SJSA1 (cell line): ENCODE measurements around the gene ANKS1A. TPM values are rescaled to one million over a fixed set of nuclear protein-coding genes. Genes with fewer than 3 reads are reported as not detected.

Source experiments
- DNase-seq, 2 experiments: peaks; one replicate each; pipeline ENCODE4 v3.0.0-alpha.2; 2015 to 2020; ENCODE audit warnings: low spot score in 2 of 2, low read depth in 1 of 2
- H3K27ac ChIP-seq: fragments of 250-450 bp; sonication (Bioruptor Pico); 2 replicates; pipeline ENCODE4 v1.5.1; 2020; ENCODE audit warnings: mild to moderate bottlenecking, moderate library complexity
- H3K27me3 ChIP-seq: fragments of 250-450 bp; sonication (Bioruptor Pico); replicated peaks from 2 replicates; pipeline ENCODE4 v1.5.1; 2020; ENCODE audit warnings: mild to moderate bottlenecking, moderate library complexity
- H3K36me3 ChIP-seq: fragments of 250-450 bp; sonication (Bioruptor Pico); 2 replicates; pipeline ENCODE4 v1.5.1; 2020; ENCODE audit warnings: mild to moderate bottlenecking
- H3K4me1 ChIP-seq: fragments of 250-450 bp; sonication (Bioruptor Pico); replicated peaks from 2 replicates; pipeline ENCODE4 v1.6.1; 2021; ENCODE audit warnings: mild to moderate bottlenecking
- H3K4me3 ChIP-seq: fragments of 250-450 bp; sonication (Bioruptor Pico); 2 replicates; pipeline ENCODE4 v1.5.1; 2020; ENCODE audit warnings: mild to moderate bottlenecking
- H3K9me3 ChIP-seq: fragments of 250-450 bp; sonication (Bioruptor Pico); replicated peaks from 2 replicates; pipeline ENCODE4 v1.5.1; 2020; ENCODE audit warnings: mild to moderate bottlenecking
- total RNA-seq: library from RNA; depleted of rRNA; stranded (reverse); fragments of >200 nt; shearing (Covaris generic); gene quantifications from 2 replicates; pipeline ENCODE4 v1.2.3, GENCODE V29; 2014

ANKS1A gene
- total RNA-seq, 1 experiment from 2014 or later, result 8.1 TPM

- no peak for DNase-seq
- Histone ChIP-seq H3K4me3 (no peak overlapping the region), H3K36me3 (0 out of 2 replicates have a peak, but pooled peaks cover 5% of the 10 kb centered on the region), H3K27ac (no peak overlapping the region), H3K27me3 (no peaks in the 10 kb centered on the region), H3K4me1 (peaks cover 62% of the 10 kb centered on the region), H3K9me3 (no peaks in the 10 kb centered on the region)
Measured at GRCh38 chr6:35047265-35048011, 158.4 kb downstream of the ANKS1A start.

- Histone ChIP-seq H3K27ac (no peak overlapping the region), H3K27me3 (no peaks in the 10 kb centered on the region), H3K36me3 (0 out of 2 replicates have a peak, but pooled peaks cover 5% of the 10 kb centered on the region), H3K4me3 (no peak overlapping the region), H3K9me3 (no peaks in the 10 kb centered on the region), H3K4me1 (peaks cover 67% of the 10 kb centered on the region)
- DNase-seq, result peak in 1 of 2 experiments; percentile 35
Measured at GRCh38 chr6:35048031-35048613, 159.1 kb downstream of the ANKS1A start.

GRCh38 chr6:35048631-35049083, 159.6 kb downstream of the ANKS1A start:
- Histone ChIP-seq H3K27ac (no peak overlapping the region), H3K4me3 (no peak overlapping the region; the same call in 1 of the 2 replicates)
- DNase-seq, result peak in 1 of 2 experiments; percentile 51

GRCh38 chr6:35049156-35049735, 160.2 kb downstream of the ANKS1A start:
- DNase-seq, result no peak
- Histone ChIP-seq H3K4me1 (peaks cover 65% of the 10 kb centered on the region), H3K4me3 (no peak overlapping the region), H3K36me3 (0 out of 2 replicates have a peak, but pooled peaks cover 2% of the 10 kb centered on the region), H3K9me3 (no peaks in the 10 kb centered on the region), H3K27me3 (no peaks in the 10 kb centered on the region), H3K27ac (no peak overlapping the region)

More at GRCh38 chr6:35048631-35049083, 159.6 kb downstream of the ANKS1A start:
- 0 out of 2 replicates have a peak, but pooled peaks cover 5% of the 10 kb centered on the region for H3K36me3 ChIP-seq
- H3K9me3 ChIP-seq, result no peaks in the 10 kb centered on the region
- H3K27me3 ChIP-seq, result no peaks in the 10 kb centered on the region
- peaks cover 68% of the 10 kb centered on the region for H3K4me1 ChIP-seq

- peaks cover 56% of the 10 kb centered on the region for H3K4me1 ChIP-seq
Measured at GRCh38 chr6:35049900-35050756, 161.1 kb downstream of the ANKS1A start.

GRCh38 chr6:35050757-35051330, 161.8 kb downstream of the ANKS1A start:
- Histone ChIP-seq H3K4me3 (no peak overlapping the region), H3K4me1 (peaks cover 49% of the 10 kb centered on the region), H3K36me3 (0 out of 2 replicates have a peak, but pooled peaks cover 2% of the 10 kb centered on the region), H3K27ac (no peak overlapping the region), H3K27me3 (no peaks in the 10 kb centered on the region), H3K9me3 (0 out of 2 replicates have a peak, but pooled peaks cover 2% of the 10 kb centered on the region)
- no peak for DNase-seq

More at GRCh38 chr6:35049900-35050756, 161.1 kb downstream of the ANKS1A start:
- DNase-seq, result peak; percentile 66 to 81
- no peak overlapping the region for H3K27ac ChIP-seq
- H3K27me3 ChIP-seq, result no peaks in the 10 kb centered on the region
- 0 out of 2 replicates have a peak, but pooled peaks cover 2% of the 10 kb centered on the region for H3K36me3 ChIP-seq
- no peaks in the 10 kb centered on the region for H3K9me3 ChIP-seq
- no peak overlapping the region for H3K4me3 ChIP-seq

GRCh38 chr6:35051396-35051795, 162.3 kb downstream of the ANKS1A start:
- 0 out of 2 replicates have a peak, but pooled peaks cover 3% of the 10 kb centered on the region for H3K9me3 ChIP-seq
- H3K36me3 ChIP-seq, result 0 out of 2 replicates have a peak, but pooled peaks cover 2% of the 10 kb centered on the region
- peaks cover 44% of the 10 kb centered on the region for H3K4me1 ChIP-seq
- no peak overlapping the region for H3K27ac ChIP-seq
- H3K27me3 ChIP-seq, result no peaks in the 10 kb centered on the region
- DNase-seq, result no peak
- no peak overlapping the region for H3K4me3 ChIP-seq

GRCh38 chr6:35051997-35052583, 163.0 kb downstream of the ANKS1A start:
- peaks cover 38% of the 10 kb centered on the region for H3K4me1 ChIP-seq
- H3K36me3 ChIP-seq, result 0 out of 2 replicates have a peak, but pooled peaks cover 2% of the 10 kb centered on the region
- no peaks in the 10 kb centered on the region for H3K27me3 ChIP-seq
- no peak overlapping the region for H3K27ac ChIP-seq
- H3K9me3 ChIP-seq, result 0 out of 2 replicates have a peak, but pooled peaks cover 3% of the 10 kb centered on the region
- no peak for DNase-seq
- no peak overlapping the region for H3K4me3 ChIP-seq

GRCh38 chr6:35052694-35053565, 163.9 kb downstream of the ANKS1A start:
- H3K36me3 ChIP-seq, result 0 out of 2 replicates have a peak, but pooled peaks cover 2% of the 10 kb centered on the region
- H3K27ac ChIP-seq, result no peak overlapping the region
- DNase-seq, result peak in 1 of 2 experiments; percentile 28
- no peaks in the 10 kb centered on the region for H3K27me3 ChIP-seq
- peaks cover 36% of the 10 kb centered on the region for H3K4me1 ChIP-seq
- H3K9me3 ChIP-seq, result 0 out of 2 replicates have a peak, but pooled peaks cover 3% of the 10 kb centered on the region
- no peak overlapping the region for H3K4me3 ChIP-seq

- Histone ChIP-seq H3K36me3 (0 out of 2 replicates have a peak, but pooled peaks cover 2% of the 10 kb centered on the region), H3K27ac (no peak overlapping the region), H3K4me1 (peaks cover 28% of the 10 kb centered on the region), H3K4me3 (no peak overlapping the region), H3K9me3 (0 out of 2 replicates have a peak, but pooled peaks cover 3% of the 10 kb centered on the region), H3K27me3 (no peaks in the 10 kb centered on the region)
- DNase-seq, result no peak
Measured at GRCh38 chr6:35053701-35054100, 164.6 kb downstream of the ANKS1A start.

- H3K4me3 ChIP-seq, result no peak overlapping the region
- no peak overlapping the region for H3K27ac ChIP-seq
- 0 out of 2 replicates have a peak, but pooled peaks cover 3% of the 10 kb centered on the region for H3K9me3 ChIP-seq
- no peaks in the 10 kb centered on the region for H3K27me3 ChIP-seq
- DNase-seq, result no peak
- H3K4me1 ChIP-seq, result peaks cover 23% of the 10 kb centered on the region
- 0 out of 2 replicates have a peak, but pooled peaks cover 2% of the 10 kb centered on the region for H3K36me3 ChIP-seq
Measured at GRCh38 chr6:35054106-35054742, 165.2 kb downstream of the ANKS1A start.
